NCI-H146 treated with DMSO at 0.1 percent for 48 hours (cell line): Measurements from ENCODE around the gene OCA2.
"Not testable (repeated sequence)": the region's sequence is repeated elsewhere in the genome, so short reads cannot be mapped to it uniquely, and the experiment has no call there.

Source experiments
- DNase-seq: peaks from one replicate; lab custom pipeline; 2025; ENCODE audit not compliant: unreplicated experiment; lab: John Stamatoyannopoulos, UW

The OCA2 gene

GRCh38 chr15:28024889-28025250, 74.2 kb downstream of the OCA2 start:
- DNase-seq = no peak

GRCh38 chr15:28023933-28024888, 74.9 kb downstream of the OCA2 start:
- DNase-seq = no peak

GRCh38 chr15:28023422-28023821, 75.7 kb downstream of the OCA2 start:
- DNase-seq = no peak

- no peak for DNase-seq
Measured at GRCh38 chr15:28022961-28023360, 76.2 kb downstream of the OCA2 start.

- DNase-seq = no peak
Measured at GRCh38 chr15:28022181-28022580, 76.9 kb downstream of the OCA2 start.

GRCh38 chr15:28021281-28022039, 77.7 kb downstream of the OCA2 start:
- DNase-seq = peak; percentile 39

- no peak for DNase-seq
Measured at GRCh38 chr15:28020644-28021043, 78.5 kb downstream of the OCA2 start.

GRCh38 chr15:28019594-28020309, 79.4 kb downstream of the OCA2 start:
- DNase-seq = no peak

GRCh38 chr15:28018291-28019044, 80.6 kb downstream of the OCA2 start:
- DNase-seq = no peak

GRCh38 chr15:28017423-28017924, 81.6 kb downstream of the OCA2 start:
- DNase-seq = no peak

- no peak for DNase-seq
Measured at GRCh38 chr15:28015855-28016254, 83.3 kb downstream of the OCA2 start.

- no peak for DNase-seq
Measured at GRCh38 chr15:28014623-28015200, 84.4 kb downstream of the OCA2 start.

GRCh38 chr15:28013976-28014375, 85.1 kb downstream of the OCA2 start:
- no peak for DNase-seq

GRCh38 chr15:28013480-28013879, 85.6 kb downstream of the OCA2 start:
- no peak for DNase-seq

- no peak for DNase-seq
Measured at GRCh38 chr15:28012231-28012630, 86.9 kb downstream of the OCA2 start.

GRCh38 chr15:28008175-28008574, 90.9 kb downstream of the OCA2 start:
- not testable (repeated sequence) for DNase-seq

- no peak for DNase-seq
Measured at GRCh38 chr15:28006116-28006905, 92.8 kb downstream of the OCA2 start.

GRCh38 chr15:28005004-28005527, 94.0 kb downstream of the OCA2 start:
- DNase-seq = no peak
